Pulmonary artery endothelial cell (primary cell): ENCODE measurements around the gene PLP2. TPM values are rescaled to one million over a fixed set of nuclear protein-coding genes. Genes with fewer than 3 reads are reported as not detected.

ENCODE experiments used
- DNase-seq: peaks from one replicate; pipeline ENCODE4 v3.0.0-alpha.2; 2011; ENCODE audit warnings: low read depth, low spot score
- total RNA-seq: library from RNA; depleted of rRNA; stranded (reverse); fragments of >200 nt; gene quantifications from 2 replicates; pipeline ENCODE4 v1.2.3, GENCODE V29; 2014

Gene PLP2
- total RNA-seq, 1 donor from 2014 or later = 20.7 TPM

DNA sequence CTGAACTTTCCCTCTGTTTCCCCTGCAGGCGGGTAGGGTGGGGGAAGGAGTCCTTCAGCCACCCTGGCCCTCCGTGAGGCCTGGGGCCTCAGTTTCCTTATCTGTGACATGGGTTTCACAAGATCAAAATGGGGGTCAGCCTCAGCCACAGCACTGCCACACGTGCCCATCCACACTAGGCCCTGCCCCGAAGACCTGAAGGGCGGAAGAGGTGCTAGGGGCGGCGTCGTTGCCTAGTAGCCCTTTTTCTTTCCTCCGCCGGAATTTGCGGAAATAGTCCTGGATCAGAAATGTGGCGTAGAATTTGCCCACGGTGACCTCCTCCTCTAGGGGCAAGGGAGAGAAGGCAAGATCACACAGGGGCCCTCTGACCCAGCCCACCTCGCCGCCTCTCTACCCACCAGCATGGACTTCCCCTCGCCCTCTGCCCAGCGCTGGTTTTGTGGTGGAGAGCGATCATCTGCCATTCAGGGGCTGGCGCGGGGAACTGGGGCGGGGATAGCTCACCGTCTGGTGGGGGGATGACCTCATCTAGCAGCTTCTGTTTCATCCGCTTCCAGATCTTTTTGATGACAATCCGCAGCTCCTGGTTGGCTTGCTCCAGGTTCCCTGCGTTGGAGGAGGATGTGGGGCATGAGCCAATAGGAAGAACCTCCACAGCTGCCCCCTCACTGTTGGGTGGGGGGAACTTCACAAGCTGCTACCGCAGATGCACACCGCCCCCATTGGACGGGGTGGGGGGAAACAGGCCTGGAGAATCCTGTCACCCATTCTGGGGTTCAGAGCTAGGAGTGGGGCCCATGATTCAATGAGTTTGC lies 37.9 kb downstream of the PLP2 start:
- no peak for DNase-seq

DNA sequence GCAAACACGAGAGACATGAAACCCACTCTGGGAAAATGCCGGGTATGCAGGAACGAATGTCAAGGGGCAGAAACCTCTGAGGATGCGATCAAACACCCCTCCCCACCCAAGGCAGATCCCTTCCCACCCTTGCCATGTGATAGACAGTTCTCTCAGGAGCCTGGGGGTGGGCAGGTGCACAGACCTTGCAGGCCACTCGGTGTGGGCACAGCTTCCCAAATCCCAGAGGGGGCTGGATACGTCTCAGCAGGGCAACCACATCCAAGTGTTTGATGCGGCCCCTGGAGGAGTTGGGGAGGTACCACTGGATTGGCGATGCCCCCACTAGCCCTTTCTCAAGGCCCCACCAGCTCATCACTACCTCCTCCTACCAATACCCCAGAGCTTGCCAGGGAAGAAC lies 38.7 kb downstream of the PLP2 start:
- no peak for DNase-seq

DNA sequence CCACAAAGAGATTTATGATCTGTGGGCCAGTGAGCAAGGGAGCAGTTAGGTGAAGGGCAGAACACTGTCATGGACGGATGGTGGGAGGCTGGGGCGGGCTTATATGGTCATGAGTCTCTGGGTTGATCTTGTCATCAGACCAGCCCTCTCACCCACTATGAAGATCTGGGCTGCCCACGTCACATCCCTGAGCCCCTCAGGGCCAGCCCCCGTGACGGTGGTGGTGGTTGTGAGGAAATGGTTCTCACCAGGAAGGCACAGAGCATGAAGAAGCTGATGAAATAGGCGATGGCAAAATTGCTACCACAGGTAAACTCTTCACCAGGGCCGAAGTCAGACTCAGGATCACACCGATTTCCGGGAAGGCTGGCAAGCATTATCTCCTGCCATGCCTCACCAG lies 39.4 kb downstream of the PLP2 start:
- DNase-seq = no peak

DNA sequence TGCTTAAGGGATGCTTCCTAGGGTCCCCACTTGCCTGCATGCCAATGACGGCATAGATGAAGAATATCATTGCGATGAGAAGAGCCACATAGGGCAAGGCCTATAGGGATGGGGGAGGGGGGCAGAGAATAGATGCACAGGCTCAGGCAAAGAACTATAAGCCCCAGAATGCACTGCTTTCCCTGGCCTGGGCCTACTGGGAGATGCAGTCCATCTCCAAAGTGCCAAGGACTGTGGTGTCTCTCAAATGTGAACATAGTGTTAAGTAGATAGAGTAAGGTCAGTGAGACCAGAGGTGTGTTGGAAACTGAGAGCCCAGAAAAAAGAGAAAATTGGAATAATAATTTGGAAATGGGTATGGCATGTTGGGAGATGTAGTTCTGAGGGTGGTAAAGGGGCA lies 40.5 kb downstream of the PLP2 start:
- DNase-seq = no peak

DNA sequence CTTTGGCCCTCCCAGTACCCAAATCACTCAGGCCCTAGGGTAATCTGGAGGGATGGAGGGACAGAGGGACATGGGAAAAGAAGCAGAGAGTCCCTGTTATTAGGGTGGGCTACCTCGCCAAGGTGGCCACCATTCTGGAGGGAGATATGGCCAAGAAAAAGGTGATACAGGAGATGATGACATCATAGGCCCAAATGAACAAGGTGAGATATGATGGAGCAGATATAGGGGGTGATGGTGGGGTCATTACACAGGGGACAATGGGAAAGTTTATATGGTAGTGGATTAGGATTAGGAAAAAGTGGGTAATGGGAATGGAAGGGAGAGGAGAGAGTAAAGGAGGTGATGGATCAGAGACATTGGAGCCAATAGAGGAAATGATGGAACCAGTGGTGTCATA lies 41.2 kb downstream of the PLP2 start:
- DNase-seq = no peak

DNA sequence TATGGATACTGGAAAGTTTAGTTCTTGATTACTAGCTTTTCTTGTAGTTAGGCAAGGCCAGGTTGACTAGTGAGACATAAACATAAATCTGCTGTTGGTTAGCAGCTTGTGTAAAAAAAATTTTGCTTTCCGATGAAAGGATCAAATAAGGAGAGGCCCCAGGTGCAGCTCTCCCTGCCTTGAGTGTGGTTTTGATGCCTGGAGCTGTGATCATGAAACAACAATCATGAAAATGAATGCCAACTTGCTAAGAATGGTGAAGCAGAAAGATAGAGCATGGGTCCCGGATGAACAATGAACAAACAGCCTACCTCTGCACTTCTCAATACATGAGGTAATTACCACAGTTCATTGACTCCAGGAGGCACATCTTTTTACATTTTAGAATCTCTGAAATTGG lies 42.7 kb downstream of the PLP2 start:
- no peak for DNase-seq

DNA sequence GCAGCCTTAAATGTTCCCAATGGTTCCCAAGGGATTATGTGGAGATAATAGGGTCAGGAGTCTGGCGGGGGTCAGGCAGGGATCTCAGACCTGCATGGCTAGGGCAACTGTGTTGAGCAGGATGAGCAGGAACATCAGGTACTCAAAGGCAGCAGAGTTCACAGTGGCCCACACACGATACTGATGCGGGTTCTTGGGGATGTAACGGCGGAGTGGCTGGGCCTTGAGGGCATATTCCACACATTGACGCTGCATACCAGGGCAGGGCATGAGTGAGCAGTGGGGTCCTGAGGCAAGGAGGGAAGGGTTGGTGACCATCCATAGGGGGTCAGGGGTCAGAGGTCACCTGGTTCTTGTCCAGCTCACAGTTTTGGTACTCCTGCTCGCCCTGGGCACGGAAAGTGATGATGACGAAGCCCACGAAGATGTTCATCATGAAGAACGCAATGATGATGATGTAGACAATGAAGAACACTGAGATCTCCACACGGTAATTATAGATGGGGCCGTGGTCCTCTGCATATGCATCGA lies 43.4 kb downstream of the PLP2 start:
- no peak for DNase-seq

DNA sequence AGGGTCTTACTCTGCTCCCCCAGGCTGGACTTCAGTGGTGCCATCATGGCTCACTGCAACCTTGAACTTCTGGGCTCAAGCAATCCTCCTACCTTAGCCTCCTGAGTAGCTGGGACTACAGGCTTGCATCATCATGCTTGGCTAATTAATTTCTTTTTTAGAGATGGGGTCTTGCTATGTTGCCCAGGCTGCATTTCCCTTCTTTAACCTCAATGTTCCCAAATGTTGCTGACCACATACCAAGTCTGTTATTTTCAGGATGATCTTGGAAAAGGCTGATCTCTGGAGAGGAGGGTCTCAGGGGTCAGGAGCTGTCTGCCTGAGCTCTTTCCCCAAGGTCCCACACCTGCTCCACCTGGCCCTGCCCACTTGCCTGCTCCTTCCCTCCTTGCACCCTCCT lies 48.4 kb downstream of the PLP2 start:
- DNase-seq = no peak

DNA sequence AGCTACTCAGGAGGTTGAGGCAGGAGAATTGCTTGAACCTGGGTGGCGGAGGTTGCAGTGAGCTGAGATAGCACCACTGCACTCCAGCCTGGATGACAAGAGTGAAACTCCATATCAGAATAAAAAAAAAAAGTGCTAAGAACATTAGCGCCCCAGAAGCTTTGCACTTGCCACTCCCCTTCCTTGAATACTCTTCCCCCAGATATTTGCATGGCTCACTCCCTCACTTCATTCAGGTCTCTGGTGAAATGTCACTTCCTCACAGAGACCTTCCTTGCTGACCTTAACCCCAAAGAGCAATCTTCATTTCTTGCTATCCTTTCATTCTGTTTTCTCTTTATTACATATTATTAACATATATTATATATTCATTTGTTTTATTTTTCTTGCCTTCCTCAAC lies 50.2 kb downstream of the PLP2 start:
- DNase-seq = no peak

Other genes starting within 250 kb of the PLP2 start
- gene OTUD5, start 214.3 kb upstream of the PLP2 start, total RNA-seq = 26.7 and 30.5 TPM in 2 replicates
- gene KCND1, start 200.1 kb upstream of the PLP2 start, total RNA-seq = 0.13 and 0.32 TPM in 2 replicates
- gene GRIPAP1, start 169.6 kb upstream of the PLP2 start, total RNA-seq = 22.9 and 30.0 TPM in 2 replicates
- 21.0 and 29.5 TPM in 2 replicates for gene TFE3, start 128.5 kb upstream of the PLP2 start, total RNA-seq
- gene CCDC120, start 112.9 kb upstream of the PLP2 start, total RNA-seq = 0.42 and 0.66 TPM in 2 replicates
- gene PRAF2, start 97.9 kb upstream of the PLP2 start, total RNA-seq = 4.4 and 5.9 TPM in 2 replicates
- 23.3 and 25.5 TPM in 2 replicates for gene WDR45, start 92.0 kb upstream of the PLP2 start, total RNA-seq
- gene GPKOW, start 48.2 kb upstream of the PLP2 start, total RNA-seq = 27.1 and 29.0 TPM in 2 replicates
- 0.59 and 1.2 TPM in 2 replicates for gene MAGIX, start 9.1 kb upstream of the PLP2 start, total RNA-seq
- 4.7 and 6.2 TPM in 2 replicates for gene PRICKLE3, start 14.5 kb downstream of the PLP2 start, total RNA-seq
- gene SYP, start 28.3 kb downstream of the PLP2 start, total RNA-seq = 0.13 and 0.14 TPM in 2 replicates
- gene CACNA1F, start 61.4 kb downstream of the PLP2 start, total RNA-seq = not detected in 2 replicates
- 12.5 and 12.8 TPM in 2 replicates for gene CCDC22, start 63.6 kb downstream of the PLP2 start, total RNA-seq
- gene FOXP3, start 92.8 kb downstream of the PLP2 start, total RNA-seq = not detected in 2 replicates
- gene PPP1R3F, start 97.9 kb downstream of the PLP2 start, total RNA-seq = 1.5 and 3.1 TPM in 2 replicates
- gene GAGE10, start 131.7 kb downstream of the PLP2 start, total RNA-seq = not detected in 2 replicates
- gene GAGE12J, start 150.1 kb downstream of the PLP2 start, total RNA-seq = not detected in 2 replicates
- gene GAGE13, start 159.7 kb downstream of the PLP2 start, total RNA-seq = not detected in 2 replicates